DOHH2 (cell line): ENCODE measurements around the gene PDE2A.

ENCODE experiments used
- CTCF ChIP-seq: fragments of 200-600 bp; sonication (generic); IDR thresholded peaks from one replicate; pipeline ENCODE4 v1.5.1; 2014; ENCODE audit warnings: antibody characterized with exemption, mild to moderate bottlenecking, low read depth, low read length; ENCODE audit not compliant: poor library complexity, severe bottlenecking
- EZH2phosphoT487 ChIP-seq: fragments of 200-600 bp; sonication (generic); IDR thresholded peaks from 2 replicates; pipeline ENCODE4 v1.6.1; 2017; ENCODE audit warnings: borderline replicate concordance, mild to moderate bottlenecking, antibody characterized with exemption, low read length, moderate library complexity, mixed read lengths

- TF ChIP-seq CTCF (no peak), EZH2phosphoT487 (no peak)
Observed at GRCh38 chr11:72543849-72544542, 130.2 kb downstream of the PDE2A start.
